ENCODE measurements around the gene RPL14.
"Not testable (repeated sequence)": the region's sequence is repeated elsewhere in the genome, so short reads cannot be mapped to it uniquely, and the experiment has no call there.

RPL14 gene

DNA sequence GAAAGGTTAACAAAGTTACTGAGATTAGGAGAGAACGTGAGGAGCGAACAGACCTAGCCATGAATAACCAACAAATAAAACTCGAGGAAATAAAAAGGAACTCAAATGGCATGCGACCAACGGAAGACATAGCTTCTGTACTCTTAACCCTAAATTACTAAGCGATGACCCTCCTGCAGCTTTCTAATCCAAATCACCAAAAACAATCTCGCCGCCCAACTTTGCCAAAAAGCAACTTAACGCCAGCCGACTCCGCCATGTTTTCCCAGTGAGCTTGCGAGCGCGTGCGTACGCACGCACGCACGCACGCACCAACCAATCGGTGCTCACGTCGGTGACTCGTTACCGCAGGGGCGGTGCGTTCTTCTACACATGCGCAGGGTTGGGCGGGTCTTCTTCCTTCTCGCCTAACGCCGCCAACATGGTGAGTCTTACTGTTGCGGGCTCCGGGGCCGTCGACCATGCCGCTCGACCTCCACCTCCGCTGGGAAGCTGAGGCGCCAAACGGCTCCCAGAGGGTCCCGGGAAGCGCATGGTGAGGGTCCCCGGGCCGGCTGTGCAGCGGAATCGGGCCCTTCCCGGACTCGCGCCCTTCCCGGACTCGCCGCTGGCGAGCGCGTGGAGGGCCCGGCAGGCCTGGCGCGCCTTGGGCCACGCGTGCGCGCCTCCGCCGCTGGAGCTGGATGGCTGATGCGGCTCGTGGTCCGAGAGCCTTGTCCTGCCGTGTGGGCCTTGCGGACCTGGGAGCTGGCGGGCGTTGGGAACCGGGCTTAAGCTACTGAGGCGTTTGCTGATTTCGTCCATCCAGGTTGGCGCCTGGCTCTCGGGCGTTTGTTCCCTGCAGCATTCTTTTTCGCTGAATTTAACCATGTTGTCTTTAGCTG lies at the start of gene RPL14:
Gene RPL14 (plus strand): TSS at position 400 of the 884 bp plus-strand sequence. CDS start 133 bp downstream, at position 533.
- DNase-seq (ENCODE audit: low read depth) = peak; percentile 78

DNA sequence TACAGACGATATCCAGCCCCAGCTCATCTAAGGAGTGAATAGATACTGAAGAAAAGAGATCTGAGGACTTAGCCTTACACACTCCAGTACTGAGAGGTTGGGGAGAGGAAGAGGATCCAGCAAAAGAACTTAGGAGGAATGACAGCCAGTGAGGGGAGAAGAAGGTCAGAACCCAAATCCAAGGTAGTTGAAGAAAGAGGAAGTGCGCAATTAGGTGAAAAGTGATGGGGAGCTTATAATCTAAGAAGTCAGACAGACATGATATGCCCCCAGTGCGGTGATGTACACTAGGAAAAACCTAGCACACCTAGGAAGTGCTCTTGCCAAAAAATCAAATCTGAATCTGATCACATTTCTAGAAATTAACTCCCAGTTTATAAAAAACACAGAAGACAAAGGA lies 49.5 kb upstream of the RPL14 start:
- no peak for DNase-seq (ENCODE audit: low read depth)

DNA sequence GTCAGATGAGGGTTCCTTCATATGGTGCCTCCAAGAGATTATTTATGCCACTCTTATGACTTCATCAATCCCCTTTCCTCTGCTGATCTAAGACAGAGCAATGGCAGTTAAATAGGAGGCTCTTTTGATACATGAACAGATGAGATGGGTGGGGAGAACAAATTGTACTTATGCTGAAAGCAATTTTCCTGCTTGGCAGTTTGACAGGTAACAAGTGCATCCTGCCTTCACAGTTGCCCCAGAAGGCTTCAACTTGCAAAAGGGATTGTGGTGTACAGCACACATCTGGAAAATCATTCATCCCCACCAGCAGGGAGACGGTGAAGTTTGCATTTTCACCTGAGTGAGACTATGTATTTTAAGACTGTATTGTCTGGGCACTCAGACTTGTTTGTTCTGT lies 42.9 kb upstream of the RPL14 start:
- DNase-seq (ENCODE audit: low read depth) = no peak

DNA sequence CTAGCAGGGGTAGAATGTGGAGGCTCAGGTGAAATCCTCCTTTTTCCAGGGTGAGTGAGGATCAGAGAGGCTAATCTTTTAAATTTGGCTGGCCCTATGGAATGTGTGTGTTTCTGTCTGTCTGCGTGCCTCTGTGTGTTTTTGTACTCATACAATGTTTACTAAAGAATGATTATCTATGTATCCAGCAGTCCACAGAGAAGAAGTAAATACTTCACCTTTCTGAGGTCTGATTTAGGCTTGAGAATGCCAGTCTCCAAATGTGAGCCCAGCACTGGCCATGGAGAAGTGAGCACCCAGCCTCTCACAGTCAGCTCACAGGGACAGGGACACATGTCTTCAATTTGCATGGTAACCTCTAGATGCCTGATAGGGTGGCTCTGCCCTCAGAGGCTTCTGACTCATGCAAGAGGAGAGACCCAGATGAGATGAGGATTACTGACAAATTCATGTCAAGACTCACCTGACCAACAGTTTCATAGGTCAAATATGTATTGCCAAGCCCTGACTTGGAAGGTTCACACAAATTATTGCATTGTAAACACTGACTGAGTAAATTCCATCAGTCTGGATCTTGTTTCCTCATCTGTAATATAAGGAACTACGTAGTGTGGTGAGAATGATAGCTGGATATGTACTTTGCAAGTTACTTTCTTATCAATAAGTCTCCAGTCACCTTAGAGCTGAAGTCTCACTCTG lies 39.1 kb upstream of the RPL14 start:
- no peak for DNase-seq (ENCODE audit: low read depth)

DNA sequence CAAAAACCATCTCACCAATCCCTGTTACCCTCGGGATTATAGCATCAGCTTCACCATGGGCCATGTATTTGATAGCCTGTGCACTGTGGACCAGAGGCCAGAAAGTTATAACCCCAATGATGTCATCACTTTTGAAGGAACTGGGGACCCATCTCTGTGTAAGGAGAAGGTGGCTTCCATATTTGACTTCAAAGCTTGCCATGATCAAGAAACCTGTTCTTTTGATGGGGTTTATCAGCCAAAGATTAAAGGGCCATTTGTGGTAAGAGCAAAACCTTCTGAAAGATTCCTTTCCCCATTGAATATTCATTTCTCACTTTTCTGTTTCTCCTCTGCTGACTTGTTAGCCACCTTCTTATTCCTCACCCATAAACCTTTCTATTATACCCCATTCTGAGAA lies 34.3 kb upstream of the RPL14 start:
- no peak for DNase-seq (ENCODE audit: low read depth)

DNA sequence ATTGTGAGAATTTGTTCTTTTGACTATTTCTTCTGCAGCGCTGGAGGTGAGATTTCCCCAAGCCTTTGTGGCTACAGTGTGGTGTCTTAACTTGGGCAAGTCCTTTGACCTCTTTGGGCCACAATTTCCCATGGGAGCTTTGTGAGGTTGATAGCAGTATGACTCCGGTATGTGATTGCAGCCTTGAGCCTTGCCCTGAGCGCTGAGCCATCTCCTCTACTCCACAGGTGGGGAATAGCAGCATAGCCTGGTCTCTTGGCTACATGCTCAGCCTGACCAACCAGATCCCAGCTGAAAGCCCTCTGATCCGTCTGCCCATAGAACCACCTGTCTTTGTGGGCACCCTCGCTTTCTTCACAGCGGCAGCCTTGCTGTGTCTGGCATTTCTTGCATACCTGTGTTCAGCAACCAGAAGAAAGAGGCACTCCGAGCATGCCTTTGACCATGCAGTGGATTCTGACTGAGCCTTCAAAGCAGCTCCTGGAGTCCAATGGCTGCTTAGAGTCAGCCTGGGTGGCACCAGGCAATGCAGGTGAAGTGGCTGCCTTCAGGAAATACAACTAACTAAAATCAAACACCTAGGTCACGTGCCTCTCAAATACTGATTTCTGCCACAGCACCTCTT lies 30.0 kb upstream of the RPL14 start:
- DNase-seq (ENCODE audit: low read depth) = no peak

DNA sequence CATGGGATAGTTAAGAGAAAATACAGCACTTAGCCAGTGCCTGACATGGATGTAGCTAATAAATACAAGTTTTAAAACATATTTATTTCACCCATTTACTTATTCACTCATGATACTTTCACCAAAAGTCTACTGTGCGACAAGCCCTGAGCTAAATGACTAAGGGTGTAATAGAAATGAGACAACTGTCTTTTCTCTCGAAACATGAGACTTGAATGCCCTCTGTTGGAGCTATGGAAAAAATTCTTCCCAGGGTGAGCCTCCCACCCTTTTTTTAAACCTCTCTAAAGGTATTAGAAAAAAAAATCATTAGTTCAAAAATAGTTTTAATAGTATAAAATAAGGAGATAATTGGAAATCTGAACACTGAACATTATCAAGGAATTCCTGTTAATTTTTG lies 24.3 kb upstream of the RPL14 start:
- no peak for DNase-seq (ENCODE audit: low read depth)

DNA sequence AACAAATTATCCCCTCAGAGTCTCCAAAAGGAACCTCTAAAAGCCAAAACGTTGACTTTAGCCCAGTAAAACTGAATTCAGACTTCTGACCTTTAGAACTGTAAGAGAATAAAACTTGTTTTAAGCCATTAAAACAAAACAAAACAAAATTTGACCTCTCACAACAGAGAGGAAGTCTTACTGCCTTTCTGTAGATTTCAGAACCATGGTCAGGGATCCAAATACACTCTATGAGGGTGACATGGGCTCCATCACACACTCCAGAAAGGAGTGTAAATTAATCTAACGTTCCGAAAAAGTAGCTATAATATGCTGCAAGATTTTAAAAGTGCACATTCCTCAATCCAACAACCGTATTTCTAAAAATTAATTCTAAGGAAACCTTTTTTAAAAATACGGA lies 19.2 kb upstream of the RPL14 start:
- DNase-seq (ENCODE audit: low read depth) = no peak

DNA sequence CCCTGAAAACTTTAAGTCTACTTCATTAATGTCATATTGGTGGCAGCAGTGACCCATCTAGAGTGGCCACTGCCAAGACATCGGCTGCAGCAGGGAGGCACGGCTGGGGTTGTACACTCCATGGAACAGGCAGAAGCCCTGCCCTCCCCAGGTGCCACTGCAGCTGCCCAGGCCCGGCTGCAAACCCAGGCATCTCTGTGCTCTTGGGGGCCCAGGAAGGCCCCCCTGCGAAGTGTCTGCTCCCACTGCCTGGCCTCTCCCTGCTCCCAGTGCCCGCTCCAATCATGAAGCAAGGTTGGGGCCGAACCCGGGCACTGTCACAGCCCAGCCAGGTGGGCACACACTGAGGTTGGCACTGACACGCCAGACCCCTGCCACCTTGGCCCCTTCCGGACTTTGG lies 12.1 kb upstream of the RPL14 start:
- DNase-seq (ENCODE audit: low read depth) = no peak

DNA sequence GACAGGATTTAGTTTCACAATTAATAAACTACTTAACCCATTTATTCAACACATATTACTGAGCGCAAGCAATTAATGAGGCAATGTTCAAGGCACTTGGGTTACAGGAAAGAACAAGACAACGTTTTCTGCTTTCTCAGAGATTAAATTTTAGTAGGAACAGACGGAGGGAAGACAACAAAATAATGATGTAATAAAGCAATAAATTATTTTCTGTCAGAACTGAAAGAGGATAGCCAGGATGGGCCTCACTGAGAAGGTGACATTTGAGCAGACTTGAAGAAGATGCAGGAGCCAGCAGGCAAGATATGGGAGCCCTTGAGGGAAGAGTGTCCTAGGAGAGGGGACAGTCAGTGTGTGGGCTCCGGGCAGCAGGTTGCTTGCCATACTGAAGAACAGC lies 11.3 kb upstream of the RPL14 start:
- DNase-seq (ENCODE audit: low read depth) = no peak

DNA sequence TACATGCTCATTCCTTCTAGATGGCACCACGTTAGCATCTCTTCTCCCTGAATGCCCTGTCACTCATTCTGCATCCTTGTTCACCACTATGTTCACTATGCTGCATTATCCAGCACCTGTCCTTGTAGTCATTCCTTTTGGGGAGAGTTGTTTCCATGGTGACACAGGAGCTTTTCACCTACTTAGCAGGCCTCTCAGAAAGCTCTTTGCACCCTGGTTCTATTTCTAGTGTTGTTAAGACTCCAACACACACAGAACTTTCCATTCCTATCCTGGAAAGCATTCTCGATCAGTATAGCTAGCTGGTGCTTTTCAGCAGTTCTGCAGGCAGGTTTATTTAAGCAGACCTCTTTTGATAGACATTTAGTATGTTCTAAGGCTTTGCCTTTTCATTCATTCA lies 6.7 kb upstream of the RPL14 start:
- DNase-seq (ENCODE audit: low read depth) = no peak

DNA sequence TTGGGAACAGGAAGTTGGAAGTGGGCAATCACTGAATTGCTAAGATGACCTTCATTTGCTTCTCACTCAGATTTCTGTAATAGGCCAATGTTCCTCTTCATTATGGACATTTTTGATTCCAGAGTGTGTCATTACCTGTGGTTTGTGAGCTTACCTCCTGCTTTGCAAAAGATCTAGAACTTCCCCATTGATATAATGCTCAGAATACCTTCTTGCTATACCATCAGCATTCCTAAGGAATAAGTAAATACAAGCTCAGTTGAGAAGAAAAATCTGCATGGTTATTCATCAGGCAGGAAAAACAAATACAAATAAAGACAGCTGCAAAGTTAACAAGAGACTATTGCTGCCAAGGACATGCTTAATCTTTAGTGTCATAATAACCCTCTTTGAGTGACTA lies 5.6 kb upstream of the RPL14 start:
- no peak for DNase-seq (ENCODE audit: low read depth)

DNA sequence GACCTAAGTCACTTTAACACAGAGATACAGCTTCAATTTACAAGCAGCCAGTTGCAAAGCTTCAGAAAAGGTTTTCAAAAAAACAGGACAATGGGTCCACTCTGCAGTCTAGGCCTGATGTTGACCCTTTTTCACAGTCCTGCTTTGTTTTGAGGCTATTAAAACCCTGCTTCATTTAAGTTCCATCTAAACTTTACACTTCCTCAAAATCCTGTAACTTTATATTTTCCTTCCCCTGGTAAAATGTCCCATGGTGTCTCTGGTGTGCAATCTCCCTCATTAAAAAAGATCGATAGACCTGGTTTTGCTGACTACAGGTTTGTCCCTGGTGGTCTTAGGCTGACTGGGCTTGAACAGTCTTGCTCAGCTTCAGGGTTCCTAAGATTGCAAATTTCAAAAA lies 5.1 kb upstream of the RPL14 start:
- DNase-seq (ENCODE audit: low read depth) = no peak

DNA sequence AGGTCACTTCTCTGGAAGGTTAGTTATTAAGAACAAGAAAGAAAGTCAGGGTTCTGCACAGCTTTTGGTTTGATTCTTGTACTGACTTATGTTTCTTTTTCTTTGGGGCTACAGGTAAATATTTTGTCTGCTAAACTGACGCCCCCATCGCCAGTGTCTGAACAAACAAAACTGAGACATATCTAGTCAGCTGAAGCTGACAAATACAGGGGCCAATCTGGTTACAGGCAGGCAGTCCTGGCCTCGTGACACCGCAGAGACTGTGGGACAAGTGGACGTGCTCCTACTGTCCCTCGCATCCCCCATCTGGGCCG lies 4.6 kb upstream of the RPL14 start:
- no peak for DNase-seq (ENCODE audit: low read depth)

DNA sequence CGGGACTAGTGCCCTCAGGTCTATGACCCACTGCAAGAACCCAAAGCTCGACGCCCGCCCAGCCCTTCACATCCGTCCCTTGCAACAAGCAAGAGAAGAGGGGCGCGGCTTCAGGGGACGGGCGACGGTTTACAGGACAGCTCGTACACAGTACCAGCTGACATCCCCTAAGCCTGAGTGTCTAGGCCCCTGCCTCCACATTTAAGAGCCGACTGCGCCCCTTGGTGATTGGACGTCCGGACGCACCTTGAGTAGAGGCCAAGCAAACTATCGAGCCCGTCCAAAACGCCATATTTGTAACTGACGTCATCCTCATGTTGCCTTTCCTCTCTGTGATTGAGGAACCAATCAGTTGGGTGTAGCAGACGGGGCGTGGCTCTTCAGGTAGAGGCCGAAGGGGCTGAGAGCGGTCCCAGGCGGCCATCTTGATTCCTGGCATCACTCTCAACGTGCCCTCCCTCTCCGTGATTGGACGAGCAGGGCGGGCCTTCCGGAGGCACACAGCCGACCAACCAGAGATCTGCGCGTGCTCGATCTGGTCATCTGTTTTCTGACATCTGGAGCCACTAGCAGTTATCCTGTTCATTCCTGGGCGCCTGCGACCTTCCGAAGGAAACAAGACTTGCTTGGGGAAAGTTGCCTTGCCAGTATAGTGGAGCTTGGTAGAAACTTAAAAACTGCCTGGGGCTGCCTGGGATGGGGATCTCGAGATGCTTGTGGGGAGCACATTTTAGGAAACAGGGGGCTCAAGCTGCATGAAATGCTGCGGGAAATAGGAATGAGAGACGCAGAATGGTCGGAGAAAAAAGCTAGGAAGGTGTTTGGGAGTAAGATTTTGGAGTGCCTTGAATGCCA lies 4.0 kb upstream of the RPL14 start:
- peak; percentile 95 for DNase-seq (ENCODE audit: low read depth)

DNA sequence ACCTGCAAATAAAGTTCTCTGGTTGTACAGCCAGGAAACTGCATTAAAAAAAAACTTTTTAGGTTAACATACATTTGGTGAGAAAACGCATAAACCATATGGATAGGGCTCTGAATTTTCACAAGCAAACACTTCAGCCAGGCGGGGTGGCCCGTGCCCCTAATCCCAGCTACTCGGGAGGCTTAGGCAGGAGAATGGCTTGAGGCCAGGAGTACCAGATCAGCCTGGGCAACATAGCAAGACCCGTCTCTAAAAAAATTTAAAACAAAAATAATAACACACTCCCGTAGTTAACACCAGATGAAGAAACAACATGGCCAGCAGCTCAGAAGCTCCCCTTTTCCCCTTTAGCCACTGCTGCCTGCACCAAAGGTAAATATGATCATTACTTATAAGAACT lies 3.2 kb upstream of the RPL14 start:
- no peak for DNase-seq (ENCODE audit: low read depth)

DNA sequence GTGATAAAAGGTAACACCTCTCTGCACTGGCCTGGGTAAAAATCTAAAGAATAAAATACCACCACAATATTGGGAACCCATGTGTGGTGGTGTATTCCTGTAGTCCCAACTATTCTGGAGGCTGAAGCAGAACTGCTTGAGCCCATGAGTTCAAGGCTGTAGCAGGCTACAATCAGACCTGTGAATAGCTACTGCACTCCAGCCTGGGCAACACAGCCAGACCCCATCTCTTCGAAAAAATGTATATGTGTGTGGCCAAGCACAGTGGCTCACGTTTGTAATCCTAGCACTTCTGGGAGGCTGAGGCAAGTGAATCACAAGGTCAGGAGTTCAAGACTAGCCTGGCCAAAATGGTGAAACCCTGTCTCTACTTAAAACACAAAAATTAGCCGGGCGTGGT lies 1.8 kb upstream of the RPL14 start:
- DNase-seq (ENCODE audit: low read depth) = no peak

DNA sequence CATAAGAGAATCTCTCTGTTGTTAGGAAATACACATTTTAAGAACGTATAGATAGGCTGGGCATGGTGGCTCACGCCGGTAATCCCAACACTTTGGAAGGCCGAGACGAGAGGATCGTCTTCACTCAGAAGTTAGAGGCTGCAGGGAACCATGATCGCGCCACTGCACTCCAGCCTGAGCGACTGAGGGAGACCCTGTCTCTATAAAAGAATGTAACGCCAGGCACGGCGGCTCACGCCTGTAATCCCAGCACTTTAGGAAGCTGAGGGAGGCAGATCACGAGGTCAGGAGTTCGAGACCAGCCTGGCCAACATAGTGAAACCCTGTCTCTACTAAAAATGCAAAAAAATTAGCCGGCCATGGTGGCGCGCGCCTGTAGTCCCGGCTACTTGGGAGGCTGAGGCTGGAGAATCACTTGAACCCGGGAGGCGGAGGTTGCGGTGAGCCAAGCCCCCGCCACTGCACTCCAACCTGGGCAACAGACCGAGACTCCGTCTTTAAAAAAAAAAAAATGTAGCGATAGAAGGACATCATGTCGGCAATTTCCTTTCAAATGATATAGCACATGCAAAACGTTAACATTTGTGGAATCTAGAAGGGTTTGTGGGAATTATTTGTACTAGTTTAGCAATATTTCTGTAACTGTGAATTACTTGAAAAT lies 730 bp upstream of the RPL14 start:
- no peak for DNase-seq (ENCODE audit: low read depth)

DNA sequence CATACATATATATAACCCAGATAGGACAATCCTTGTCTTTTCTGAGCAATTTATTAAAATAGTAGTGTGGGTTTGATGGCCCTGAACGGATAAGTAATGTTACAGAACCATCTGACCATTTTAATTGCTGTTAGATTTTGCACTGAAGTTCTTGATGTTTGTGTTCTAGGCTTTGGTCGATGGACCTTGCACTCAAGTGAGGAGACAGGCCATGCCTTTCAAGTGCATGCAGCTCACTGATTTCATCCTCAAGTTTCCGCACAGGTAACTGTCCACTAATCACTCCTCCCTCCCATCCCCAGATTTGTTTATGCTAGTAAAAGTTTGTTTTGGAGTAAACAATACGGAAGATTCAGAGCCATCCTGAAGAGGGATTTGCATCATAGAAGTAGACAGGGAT lies 1.3 kb downstream of the RPL14 start:
- no peak for DNase-seq (ENCODE audit: low read depth)

DNA sequence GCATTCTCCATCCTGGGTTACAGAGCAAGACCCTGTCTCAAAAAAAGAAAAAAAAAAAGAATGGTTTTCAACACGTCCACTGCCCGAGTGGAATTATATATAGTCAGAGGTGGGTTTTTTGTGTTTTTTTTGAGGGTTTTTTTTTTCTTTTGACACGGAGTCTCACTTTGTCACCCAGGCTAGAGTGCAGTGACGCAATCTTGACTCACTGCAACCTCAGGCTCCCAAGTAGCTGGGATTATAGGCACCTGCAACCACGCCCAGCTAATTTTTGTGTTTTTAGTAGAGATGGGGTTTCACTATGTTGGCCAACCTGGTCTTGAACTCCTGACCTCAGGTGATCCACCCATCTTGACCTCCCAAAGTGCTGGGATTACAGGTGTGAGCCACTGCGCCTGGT lies 3.3 kb downstream of the RPL14 start:
- DNase-seq (ENCODE audit: low read depth) = not testable (repeated sequence)

DNA sequence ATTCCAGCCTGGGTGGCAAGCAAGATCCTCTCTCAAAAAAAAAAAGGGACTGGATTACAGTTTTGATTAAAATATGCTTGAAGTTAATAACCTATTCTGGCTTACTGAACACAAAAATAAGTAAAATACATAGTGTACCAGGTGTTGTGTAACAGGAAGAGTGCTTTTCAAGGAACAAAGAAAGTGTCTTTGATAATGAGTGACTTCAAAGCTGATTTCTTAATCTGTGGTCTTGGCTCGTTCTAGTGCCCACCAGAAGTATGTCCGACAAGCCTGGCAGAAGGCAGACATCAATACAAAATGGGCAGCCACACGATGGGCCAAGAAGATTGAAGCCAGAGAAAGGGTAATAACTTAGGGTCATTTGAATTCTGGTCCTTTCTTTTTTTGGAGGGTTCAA lies 4.0 kb downstream of the RPL14 start:
- DNase-seq (ENCODE audit: low read depth) = no peak

DNA sequence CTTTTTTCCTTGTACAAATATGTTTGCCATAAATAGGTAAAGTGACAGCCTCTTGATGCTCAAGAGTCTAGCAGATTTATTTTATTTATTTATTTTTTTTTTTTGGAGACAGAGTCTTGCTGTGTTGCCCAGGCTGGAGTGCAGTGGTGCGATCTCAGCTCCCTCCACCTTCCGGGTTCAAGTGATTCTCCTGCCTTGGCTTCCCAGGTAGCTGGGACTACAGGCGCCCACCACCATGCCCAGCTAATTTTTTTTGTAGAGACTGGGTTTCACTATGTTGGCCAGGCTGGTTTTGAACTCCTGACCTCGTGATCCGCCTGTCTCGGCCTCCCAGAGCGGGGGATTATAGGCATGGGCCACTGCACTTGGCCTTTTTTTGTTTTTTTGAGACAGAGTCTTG lies 5.7 kb downstream of the RPL14 start:
- not testable (repeated sequence) for DNase-seq (ENCODE audit: low read depth)

Data from GM04503 (cell line).